ENCODE measurements around the gene ECT2.

The ECT2 gene

DNA sequence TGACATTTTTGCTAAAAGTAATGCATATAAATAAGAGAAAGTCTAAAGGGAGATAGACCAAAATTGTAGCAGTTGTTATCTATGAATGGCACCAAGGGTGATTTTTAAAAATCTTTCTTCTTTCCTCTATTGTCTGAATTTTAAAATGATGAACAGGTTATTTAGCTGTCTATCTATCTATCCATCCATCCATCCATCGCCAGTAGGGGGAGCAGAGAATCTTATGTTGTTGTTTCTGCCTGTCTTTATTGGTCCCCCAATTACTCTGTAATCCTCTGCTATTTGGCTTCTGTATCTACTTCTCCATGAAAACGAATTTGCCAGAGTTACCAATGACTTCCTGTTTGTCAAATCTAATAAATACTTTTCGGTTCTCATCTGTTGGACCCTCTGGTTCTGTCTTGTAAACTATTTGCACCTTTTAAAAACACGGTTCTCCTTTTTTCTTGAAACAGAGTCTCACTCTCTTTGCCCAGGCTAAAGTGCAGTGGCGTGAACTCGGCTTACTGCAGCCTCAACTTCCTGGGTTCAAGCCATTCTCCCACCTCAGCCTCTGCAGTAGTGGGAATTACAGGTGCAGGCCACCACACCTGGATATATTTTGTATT lies 86.0 kb downstream of the ECT2 start:
- no peak overlapping the region for H3K4me2 ChIP-seq
- H3K9ac ChIP-seq, result no peak overlapping the region
- H3K79me2 ChIP-seq (ENCODE audit: insufficient read depth, low read depth), result no peaks in the 10 kb centered on the region
- TF ChIP-seq, protein P1, sequence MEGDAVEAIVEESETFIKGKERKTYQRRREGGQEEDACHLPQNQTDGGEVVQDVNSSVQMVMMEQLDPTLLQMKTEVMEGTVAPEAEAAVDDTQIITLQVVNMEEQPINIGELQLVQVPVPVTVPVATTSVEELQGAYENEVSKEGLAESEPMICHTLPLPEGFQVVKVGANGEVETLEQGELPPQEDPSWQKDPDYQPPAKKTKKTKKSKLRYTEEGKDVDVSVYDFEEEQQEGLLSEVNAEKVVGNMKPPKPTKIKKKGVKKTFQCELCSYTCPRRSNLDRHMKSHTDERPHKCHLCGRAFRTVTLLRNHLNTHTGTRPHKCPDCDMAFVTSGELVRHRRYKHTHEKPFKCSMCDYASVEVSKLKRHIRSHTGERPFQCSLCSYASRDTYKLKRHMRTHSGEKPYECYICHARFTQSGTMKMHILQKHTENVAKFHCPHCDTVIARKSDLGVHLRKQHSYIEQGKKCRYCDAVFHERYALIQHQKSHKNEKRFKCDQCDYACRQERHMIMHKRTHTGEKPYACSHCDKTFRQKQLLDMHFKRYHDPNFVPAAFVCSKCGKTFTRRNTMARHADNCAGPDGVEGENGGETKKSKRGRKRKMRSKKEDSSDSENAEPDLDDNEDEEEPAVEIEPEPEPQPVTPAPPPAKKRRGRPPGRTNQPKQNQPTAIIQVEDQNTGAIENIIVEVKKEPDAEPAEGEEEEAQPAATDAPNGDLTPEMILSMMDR (conservative IDR thresholded peaks at IDR 0.05; ENCODE audit: low read depth, low read length), result peak; percentile 75
- H3K4me3 ChIP-seq (IDR thresholded peaks at IDR 0.05; ENCODE audit: insufficient read depth, low read depth, low read length), result no peak overlapping the region
- H4K20me1 ChIP-seq (ENCODE audit: insufficient read depth), result no peaks in the 10 kb centered on the region
- no peak overlapping the region for H2AFZ ChIP-seq (ENCODE audit: low read depth)
- no peaks in the 10 kb centered on the region for H3K4me1 ChIP-seq (ENCODE audit: low read depth, poor library complexity, severe bottlenecking)
- no peaks in the 10 kb centered on the region for H3K36me3 ChIP-seq (ENCODE audit: insufficient read depth)
- H3K27ac ChIP-seq, result no peak overlapping the region
- no peaks in the 10 kb centered on the region for H3K27me3 ChIP-seq (ENCODE audit: insufficient read depth, low read depth)

- TF ChIP-seq, protein P1 (conservative IDR thresholded peaks at IDR 0.05; ENCODE audit: low read depth, low read length), result no peak
- no peak overlapping the region for H2AFZ ChIP-seq (ENCODE audit: low read depth)
- no peak overlapping the region for H3K9ac ChIP-seq
These were observed 89.2 kb downstream of the ECT2 start for GRCh38 chr3:172839679-172840078.

GRCh38 chr3:172840463-172840862 lies 89.9 kb downstream of the ECT2 start:
- Histone ChIP-seq H3K27ac (no peak overlapping the region), H3K4me2 (no peak overlapping the region), H3K9ac (no peak overlapping the region), H2AFZ (ENCODE audit: low read depth) (no peak overlapping the region), H3K27me3 (ENCODE audit: insufficient read depth, low read depth) (no peaks in the 10 kb centered on the region), H3K4me3 (IDR thresholded peaks at IDR 0.05; ENCODE audit: insufficient read depth, low read depth, low read length) (no peak overlapping the region), H3K79me2 (ENCODE audit: insufficient read depth, low read depth) (no peaks in the 10 kb centered on the region), H3K36me3 (ENCODE audit: insufficient read depth) (no peaks in the 10 kb centered on the region), H3K4me1 (ENCODE audit: low read depth, poor library complexity, severe bottlenecking) (no peaks in the 10 kb centered on the region), H4K20me1 (ENCODE audit: insufficient read depth) (no peaks in the 10 kb centered on the region)
- TF ChIP-seq, protein P1 (conservative IDR thresholded peaks at IDR 0.05; ENCODE audit: low read depth, low read length), result no peak

More at GRCh38 chr3:172839679-172840078, 89.2 kb downstream of the ECT2 start:
- Histone ChIP-seq H3K4me3 (IDR thresholded peaks at IDR 0.05; ENCODE audit: insufficient read depth, low read depth, low read length) (no peak overlapping the region), H3K27me3 (ENCODE audit: insufficient read depth, low read depth) (no peaks in the 10 kb centered on the region), H3K36me3 (ENCODE audit: insufficient read depth) (no peaks in the 10 kb centered on the region), H3K27ac (no peak overlapping the region), H3K4me2 (no peak overlapping the region), H3K79me2 (ENCODE audit: insufficient read depth, low read depth) (no peaks in the 10 kb centered on the region), H4K20me1 (ENCODE audit: insufficient read depth) (no peaks in the 10 kb centered on the region), H3K4me1 (ENCODE audit: low read depth, poor library complexity, severe bottlenecking) (no peaks in the 10 kb centered on the region)

DNA sequence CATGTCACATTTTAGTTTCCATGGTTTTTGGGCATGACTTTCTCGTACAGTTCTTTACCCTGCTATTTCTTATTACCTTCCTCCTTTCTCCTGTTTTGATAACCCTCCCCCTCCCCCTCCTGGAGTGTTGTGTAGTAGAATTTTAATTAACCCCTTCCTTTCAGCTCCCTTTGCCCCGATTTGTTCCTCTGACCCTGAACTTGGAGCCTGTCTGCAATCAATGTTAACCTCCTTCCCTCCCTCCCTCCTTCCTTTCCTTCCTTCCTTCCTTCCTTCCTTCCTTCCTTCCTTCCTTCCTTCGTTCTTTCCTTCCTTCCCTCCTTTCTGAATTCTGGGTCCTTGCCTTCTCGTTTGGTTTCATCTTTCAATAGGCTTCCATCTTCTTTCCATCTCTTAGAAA lies 90.4 kb downstream of the ECT2 start:
- no peaks in the 10 kb centered on the region for H3K4me1 ChIP-seq (ENCODE audit: low read depth, poor library complexity, severe bottlenecking)
- no peak overlapping the region for H2AFZ ChIP-seq (ENCODE audit: low read depth)
- H3K9ac ChIP-seq, result no peak overlapping the region
- H3K27me3 ChIP-seq (ENCODE audit: insufficient read depth, low read depth), result no peaks in the 10 kb centered on the region
- H3K27ac ChIP-seq, result no peak overlapping the region
- no peaks in the 10 kb centered on the region for H3K79me2 ChIP-seq (ENCODE audit: insufficient read depth, low read depth)
- TF ChIP-seq, protein P1 (conservative IDR thresholded peaks at IDR 0.05; ENCODE audit: low read depth, low read length), result no peak
- no peak overlapping the region for H3K4me3 ChIP-seq (IDR thresholded peaks at IDR 0.05; ENCODE audit: insufficient read depth, low read depth, low read length)
- no peaks in the 10 kb centered on the region for H4K20me1 ChIP-seq (ENCODE audit: insufficient read depth)
- H3K36me3 ChIP-seq (ENCODE audit: insufficient read depth), result no peaks in the 10 kb centered on the region
- H3K4me2 ChIP-seq, result no peak overlapping the region

All from KMS-11 (cell line).